Kidney (tissue), 14 donors: ENCODE data around the gene TOB1. TPM values are rescaled to one million over a fixed set of nuclear protein-coding genes. Genes with fewer than 3 reads are reported as not detected.
A peak's percentile ranks its signal among the peaks of the same experiment; 100 is the strongest.

Source experiments
- DNase-seq, 5 donors: peaks; one replicate each; pipeline ENCODE4 v3.0.0-alpha.2; 2013 to 2020
- FAIRE-seq: peaks from 2 replicates; lab custom pipeline; 2012; peaks lifted over from hg19 to GRCh38; lab: Jason Lieb, UNC
- H3K27ac ChIP-seq, 2 donors: one replicate each; pipeline ENCODE4 v1.7.0; 2013; ENCODE audit warnings: low read depth in 2 of 2, low read length in 2 of 2, inconsistent platforms in 1 of 2
- H3K27me3 ChIP-seq: one replicate; pipeline ENCODE4 v1.7.1; 2013; ENCODE audit warnings: low read length, inconsistent platforms; ENCODE audit not compliant: control insufficient read depth, insufficient read depth
- H3K36me3 ChIP-seq, 3 donors: one replicate each; pipeline versions ENCODE4 v1.7.0 to v1.7.1; 2013; ENCODE audit warnings: low read length in 3 of 3, control low read depth in 1 of 3, inconsistent platforms in 1 of 3; ENCODE audit not compliant: insufficient read depth in 3 of 3, control insufficient read depth in 2 of 3
- H3K4me1 ChIP-seq, 3 donors: one replicate each; pipeline versions ENCODE4 v1.7.0 to v1.7.1; 2013; ENCODE audit warnings: low read length in 3 of 3, inconsistent platforms in 1 of 3, low read depth in 1 of 3; ENCODE audit not compliant: control insufficient read depth in 2 of 3, insufficient read depth in 2 of 3
- H3K4me3 ChIP-seq, 3 donors: one replicate each; pipeline versions ENCODE4 v1.7.0 to v1.8.1; 2013; ENCODE audit warnings: low read length in 3 of 3, control low read depth in 1 of 3, inconsistent platforms in 1 of 3
- H3K9ac ChIP-seq, 3 donors: one replicate each; pipeline versions ENCODE4 v1.7.0 to v1.7.1; 2013; ENCODE audit warnings: low read length in 3 of 3, control low read depth in 1 of 3, inconsistent platforms in 1 of 3
- H3K9me3 ChIP-seq, 3 donors: one replicate each; pipeline versions ENCODE4 v1.7.0 to v1.7.1; 2013; ENCODE audit warnings: low read length in 3 of 3, control low read depth in 1 of 3, inconsistent platforms in 1 of 3; ENCODE audit not compliant: control insufficient read depth in 2 of 3, insufficient read depth in 1 of 3
- CTCF ChIP-seq: IDR thresholded peaks from 3 replicates; pipeline ENCODE4 v1.5.1; 2012; ENCODE audit warnings: mild to moderate bottlenecking, moderate library complexity, borderline replicate concordance; ENCODE audit not compliant: insufficient read depth; ENCODE audit errors: extremely low read depth
- intact Hi-C: fragments of 100-400 bp; cut with DNase I; formaldehyde crosslinking; loops from one replicate; pipeline ENCODE4 v1.11.1; 2022
- polyA plus RNA-seq: library from polyadenylated mRNA; stranded (reverse); fragments of 350-450 nt; fragmentation: Illumina TruSeq; extraction: RNeasy Lipid Tissue Mini Kit (QIAGEN cat#74804); gene quantifications from one replicate; pipeline ENCODE4 v1.2.3, GENCODE V29; 2014; ENCODE audit warnings: low read depth, low replicate concordance; ENCODE audit not compliant: insufficient read depth
- total RNA-seq: library from RNA; stranded (reverse); fragmentation: NEBNext Ultra II Directional; extraction: Animal tissue kit (Norgen Biotek cat#: 25700); gene quantifications from one replicate; pipeline ENCODE4 v1.2.1, GENCODE V29; 2021
- donor health status: control.
- donor health status: control.
- donor health status: control.
- donor health status: control.
- donor health status: control.
- donor health status: DM: yes; HTN: yes; CAD: no.
- donor health status: Normal renal cell carcinoma (clear cell type).

The TOB1 gene
- total and polyA plus RNA-seq, 2 donors from 2014 or later = 52.5 to 141 TPM

GRCh38 chr17:50865868-50866260 lies 290 bp downstream of the TOB1 start:
- no peak for FAIRE-seq
- intact Hi-C loops = no loop called here

GRCh38 chr17:50865060-50865867 lies 890 bp downstream of the TOB1 start:
- H3K4me1 ChIP-seq = peaks cover 0 to 12% (median 7%) of the 10 kb centered on the region in 3 donors

More at GRCh38 chr17:50865868-50866260, 290 bp downstream of the TOB1 start:
- H3K27ac ChIP-seq = peak overlapping the region; percentile 98 to 100
- peaks cover 0 to 12% (median 7%) of the 10 kb centered on the region in 3 donors for H3K4me1 ChIP-seq
- H3K36me3 ChIP-seq = peaks cover 2 to 23% (median 16%) of the 10 kb centered on the region in 3 donors
- no peak for DNase-seq
- H3K27me3 ChIP-seq = no peaks in the 10 kb centered on the region
- H3K9ac ChIP-seq = peak overlapping the region in 2 of 3 donors; percentile 98 to 99
- no peaks in the 10 kb centered on the region for H3K9me3 ChIP-seq
- H3K4me3 ChIP-seq = peak overlapping the region; percentile 59 to 100 (median 99)
- TF ChIP-seq CTCF = no peak

GRCh38 chr17:50864747-50865059 lies 1.5 kb downstream of the TOB1 start:
- no peak for TF ChIP-seq CTCF
- Histone ChIP-seq H3K9me3 (no peaks in the 10 kb centered on the region), H3K4me3 (peak overlapping the region; percentile 95 to 100 (median 99)), H3K9ac (peak overlapping the region; percentile 97 to 99 (median 98)), H3K36me3 (peaks cover 2 to 24% (median 16%) of the 10 kb centered on the region in 3 donors), H3K27ac (peak overlapping the region; percentile 98 to 100), H3K27me3 (no peaks in the 10 kb centered on the region), H3K4me1 (peaks cover 0 to 12% (median 7%) of the 10 kb centered on the region in 3 donors)
- FAIRE-seq = no peak
- DNase-seq = no peak
- intact Hi-C loops = no loop called here

More at GRCh38 chr17:50865060-50865867, 890 bp downstream of the TOB1 start:
- H3K4me3 ChIP-seq = peak overlapping the region; percentile 95 to 100 (median 99)
- H3K27me3 ChIP-seq = no peaks in the 10 kb centered on the region
- DNase-seq (peak; percentile 66 to 89 (median 77)), FAIRE-seq (no peak)
- peak overlapping the region; percentile 98 to 100 for H3K27ac ChIP-seq
- no peak for TF ChIP-seq CTCF
- peak overlapping the region; percentile 97 to 99 (median 98) for H3K9ac ChIP-seq
- intact Hi-C loops = no loop called here
- peaks cover 2 to 24% (median 16%) of the 10 kb centered on the region in 3 donors for H3K36me3 ChIP-seq
- no peaks in the 10 kb centered on the region for H3K9me3 ChIP-seq
